HCT116 (cell line): ENCODE data around the gene UBA6. TPM values are rescaled to one million over a fixed set of nuclear protein-coding genes. Genes with fewer than 3 reads are reported as not detected.

ENCODE experiments used
- ATAC-seq: fragments of 200-7000 bp; cut with Tn5 transposase; 2 replicates; pipeline ENCODE4 v1.9.1; 2020; ENCODE audit warnings: mild to moderate bottlenecking, moderate library complexity
- BruUV-seq: library from RNA; stranded (reverse); fragments of 400-500 nt; replicated peaks from 2 replicates; lab custom pipeline; 2021; lab: Mats Ljungman, UMichigan
- CTCF ChIA-PET: fragments of 300-600 bp; sonication (Branson Sonifier 250); formaldehyde crosslinking; loops from one replicate; lab custom pipeline; 2021; ENCODE audit warnings: antibody characterized with exemption; lab: Charles Lee
- POLR2A ChIA-PET: fragments of 300-600, 350-600 bp; sonication (Branson Sonifier 250); formaldehyde crosslinking; loops from one replicate; lab custom pipeline; 2021; ENCODE audit warnings: antibody characterized with exemption; lab: Charles Lee
- RAD21 ChIA-PET, 2 experiments: fragments of 300-600 bp; sonication (Branson Sonifier 250); formaldehyde crosslinking; loops; one replicate each; lab custom pipeline; 2023; ENCODE audit warnings: low total read pairs in 2 of 2; ENCODE audit not compliant: uncharacterized antibody in 2 of 2, unreplicated experiment in 2 of 2, low non-redundant PET in 1 of 2; lab: Charles Lee
- DNase-seq: peaks from one replicate; pipeline ENCODE4 v3.0.0-alpha.2; 2010; ENCODE audit warnings: low read depth, low spot score
- H2AFZ ChIP-seq: fragments of 200-600 bp; shearing (Covaris generic), sonication (generic); 2 replicates; pipeline ENCODE4 v1.6.1; 2017; ENCODE audit warnings: low read depth, mixed run types, mixed read lengths, antibody characterized with exemption, low read length; ENCODE audit not compliant: poor library complexity, severe bottlenecking
- H3K27ac ChIP-seq: 2 replicates; pipeline ENCODE4 v1.5.1; 2012; ENCODE audit warnings: low read depth, low read length
- H3K27me3 ChIP-seq: fragments of 200-600 bp; sonication (generic); 2 replicates; pipeline ENCODE4 v1.6.1; 2016; ENCODE audit warnings: mixed run types, low read length, mixed read lengths; ENCODE audit not compliant: insufficient read depth
- H3K36me3 ChIP-seq, 2 experiments: fragments of 200-500 bp in 1 of 2; fragments of 200-600 bp in 1 of 2; sonication (Bioruptor generic) in 1 of 2; sonication (generic) in 1 of 2; 2 replicates each; pipeline versions ENCODE4 v1.5.1 to v1.6.1; 2014 to 2016; ENCODE audit warnings: low read length in 2 of 2, inconsistent platforms in 1 of 2, mixed read lengths in 1 of 2, mixed run types in 1 of 2; ENCODE audit not compliant: insufficient read depth in 2 of 2, control insufficient read depth in 1 of 2
- H3K4me1 ChIP-seq, 2 experiments: fragments of 200-600 bp in 1 of 2; sonication (generic) in 1 of 2; 2 replicates each; pipeline versions ENCODE4 v1.5.1 to v1.6.1; 2012 to 2017; ENCODE audit warnings: low read length in 2 of 2, inconsistent platforms in 1 of 2, mild to moderate bottlenecking in 1 of 2, mixed read lengths in 1 of 2, mixed run types in 1 of 2, moderate library complexity in 1 of 2; ENCODE audit not compliant: insufficient read depth in 2 of 2, control insufficient read depth in 1 of 2
- H3K4me2 ChIP-seq: fragments of 200-600 bp; sonication (generic); 2 replicates; pipeline ENCODE4 v1.6.1; 2017; ENCODE audit warnings: mixed run types, low read length, mixed read lengths
- H3K4me3 ChIP-seq, 2 experiments: fragments of 200-600 bp in 1 of 2; sonication (generic) in 1 of 2; replicated peaks in 1 of 2; 2 replicates each; pipeline ENCODE4 v1.5.1; 2011 to 2016; ENCODE audit warnings: low read length in 2 of 2, control low read depth in 1 of 2, low read depth in 1 of 2, mild to moderate bottlenecking in 1 of 2, mixed read lengths in 1 of 2, mixed run types in 1 of 2
- H3K79me2 ChIP-seq: fragments of 200-600 bp; sonication (generic); 2 replicates; pipeline ENCODE4 v1.6.1; 2017; ENCODE audit warnings: mild to moderate bottlenecking, mixed run types, low read length, moderate library complexity, mixed read lengths; ENCODE audit not compliant: insufficient read depth
- H3K9ac ChIP-seq: fragments of 200-600 bp; sonication (generic); 2 replicates; pipeline ENCODE4 v1.6.1; 2016; ENCODE audit warnings: low read length, mixed read lengths
- H3K9me2 ChIP-seq: fragments of 200-600 bp; sonication (generic), shearing (Covaris generic); 2 replicates; pipeline ENCODE4 v1.6.1; 2017; ENCODE audit warnings: mixed run types, mild to moderate bottlenecking, moderate library complexity; ENCODE audit not compliant: insufficient read depth
- H3K9me3 ChIP-seq, 2 experiments: fragments of 200-500 bp in 1 of 2; fragments of 200-600 bp in 1 of 2; sonication (Bioruptor generic) in 1 of 2; sonication (generic) in 1 of 2; 2 replicates each; pipeline ENCODE4 v1.6.1; 2014 to 2017; ENCODE audit warnings: low read length in 2 of 2, mixed read lengths in 2 of 2, inconsistent platforms in 1 of 2, low read depth in 1 of 2, mild to moderate bottlenecking in 1 of 2, mixed run types in 1 of 2, moderate library complexity in 1 of 2; ENCODE audit not compliant: control insufficient read depth in 1 of 2, insufficient read depth in 1 of 2
- H4K20me1 ChIP-seq: fragments of 200-600 bp; sonication (generic), shearing (Covaris generic); 2 replicates; pipeline ENCODE4 v1.6.1; 2017; ENCODE audit warnings: mixed run types, mild to moderate bottlenecking, moderate library complexity; ENCODE audit not compliant: insufficient read depth
- ATF3 ChIP-seq: IDR thresholded peaks from 2 replicates; pipeline ENCODE4 v1.6.1; 2012
- CBX3 ChIP-seq: IDR thresholded peaks from 2 replicates; pipeline ENCODE4 v1.6.1; 2012; ENCODE audit warnings: low read depth
- CEBPB ChIP-seq: IDR thresholded peaks from 2 replicates; pipeline ENCODE4 v1.6.1; 2012; ENCODE audit warnings: low read depth
- EGR1 ChIP-seq: IDR thresholded peaks from 2 replicates; pipeline ENCODE4 v1.6.1; 2012; ENCODE audit warnings: low read depth
- JUND ChIP-seq: IDR thresholded peaks from 2 replicates; pipeline ENCODE4 v1.6.1; 2012
- MAX ChIP-seq: IDR thresholded peaks from 2 replicates; pipeline ENCODE4 v1.6.1; 2012
- POLR2A ChIP-seq: IDR thresholded peaks from 2 replicates; pipeline ENCODE4 v1.7.0; 2011; ENCODE audit warnings: borderline replicate concordance; ENCODE audit not compliant: insufficient read depth, insufficient read length; ENCODE audit errors: extremely low read depth
- RAD21 ChIP-seq: IDR thresholded peaks from 2 replicates; pipeline ENCODE4 v1.6.1; 2012; ENCODE audit warnings: low read depth, mild to moderate bottlenecking
- REST ChIP-seq: IDR thresholded peaks from 2 replicates; pipeline ENCODE4 v1.6.1; 2012; ENCODE audit warnings: low read depth
- SIN3A ChIP-seq: IDR thresholded peaks from 2 replicates; pipeline ENCODE4 v1.6.1; 2012; ENCODE audit warnings: low read depth
- SRF ChIP-seq: IDR thresholded peaks from 2 replicates; pipeline ENCODE4 v1.6.1; 2012; ENCODE audit warnings: low read depth
- TCF7L2 ChIP-seq: IDR thresholded peaks from 2 replicates; pipeline ENCODE4 v1.7.0; 2011; ENCODE audit warnings: borderline replicate concordance, inconsistent platforms; ENCODE audit not compliant: insufficient read depth, insufficient read length; ENCODE audit errors: extremely low read depth
- YY1 ChIP-seq: IDR thresholded peaks from 2 replicates; pipeline ENCODE4 v1.6.1; 2011; ENCODE audit warnings: low read length, low read depth, moderate library complexity, mild to moderate bottlenecking; ENCODE audit not compliant: insufficient replicate concordance; ENCODE audit errors: extremely low read depth
- ZBTB33 ChIP-seq: IDR thresholded peaks from 2 replicates; pipeline ENCODE4 v1.6.1; 2011; ENCODE audit warnings: mild to moderate bottlenecking, low read length, moderate library complexity; ENCODE audit not compliant: insufficient replicate concordance; ENCODE audit errors: extremely low read depth
- ZFX ChIP-seq: fragments of 450-650 bp; IDR thresholded peaks from 2 replicates; pipeline ENCODE4 v1.6.1; 2017
- ZNF274 ChIP-seq: fragments of 200-500 bp; sonication (Bioruptor generic); IDR thresholded peaks from 2 replicates; pipeline ENCODE4 v1.6.1; 2014; ENCODE audit warnings: mild to moderate bottlenecking, low read depth, low read length, inconsistent platforms
- intact Hi-C: fragments of 100-400 bp; cut with micrococcal nuclease; formaldehyde crosslinking; loops from 2 replicates; pipeline ENCODE4 v1.10.0; 2022
- total RNA-seq: library from RNA; stranded (reverse); gene quantifications from one replicate; pipeline ENCODE4 v1.2.1, GENCODE V29; 2021; ENCODE audit not compliant: unreplicated experiment

Gene UBA6
- total RNA-seq, 1 experiment from 2014 or later = 98.9 TPM

- ATAC-seq = no peak
- Histone ChIP-seq H3K27ac (no peak overlapping the region), H4K20me1 (no peaks in the 10 kb centered on the region), H3K4me2 (no peak overlapping the region), H3K9me2 (no peaks in the 10 kb centered on the region), H3K36me3 (no peaks in the 10 kb centered on the region), H2AFZ (no peak overlapping the region), H3K9me3 (no peaks in the 10 kb centered on the region), H3K9ac (no peak overlapping the region), H3K4me3 (no peak overlapping the region), H3K4me1 (no peaks in the 10 kb centered on the region), H3K79me2 (no peaks in the 10 kb centered on the region), H3K27me3 (no peaks in the 10 kb centered on the region)
- RAD21 ChIA-PET = no interaction called here
- POLR2A ChIA-PET = no interaction called here
- intact Hi-C loops = no loop called here
- TF ChIP-seq ZNF274 = no peak
- no peak for TF ChIP-seq MAX
- no peak for TF ChIP-seq SIN3A
- no peak for TF ChIP-seq EGR1
- no peak for TF ChIP-seq ATF3
- no peak for TF ChIP-seq YY1
- TF ChIP-seq RAD21 = no peak
- TF ChIP-seq TCF7L2 = no peak
- TF ChIP-seq ZFX = no peak
- no peak for TF ChIP-seq REST
- no peak for TF ChIP-seq JUND
- TF ChIP-seq CBX3 = no peak
- TF ChIP-seq SRF = no peak
- TF ChIP-seq POLR2A = no peak
- TF ChIP-seq ZBTB33 = no peak
- TF ChIP-seq CEBPB = no peak
- DNase-seq = no peak
- CTCF ChIA-PET = no interaction called here
- BruUV-seq = no TSS peak
These were observed 113.8 kb downstream of the UBA6 start for GRCh38 chr4:67587156-67587555.
